ENCODE measurements around the gene MRPL50.

MRPL50 gene

GRCh38 chr9:101415578-101415977 is 17.2 kb upstream of the MRPL50 start:
- no peak for TF ChIP-seq CTCF (IDR thresholded peaks at IDR 0.05; ENCODE audit: unreplicated experiment in 3 of 3)
- no peak overlapping the region for H3K27ac Mint-ChIP-seq
- H3K4me1 Mint-ChIP-seq, result peaks cover 7% of the 10 kb centered on the region
- no peaks in the 10 kb centered on the region for H3K27me3 Mint-ChIP-seq (ENCODE audit: low read depth)
- no peak overlapping the region for H3K4me3 Mint-ChIP-seq
- H3K9me3 Mint-ChIP-seq, result peaks cover 49% of the 10 kb centered on the region
- H3K36me3 Mint-ChIP-seq (ENCODE audit: low read depth), result peaks cover 60% of the 10 kb centered on the region

- TF ChIP-seq CTCF (IDR thresholded peaks at IDR 0.05; ENCODE audit: unreplicated experiment in 3 of 3), result no peak
- Mint-ChIP-seq H3K27ac (no peak overlapping the region), H3K4me1 (peaks cover 7% of the 10 kb centered on the region), H3K36me3 (ENCODE audit: low read depth) (peaks cover 67% of the 10 kb centered on the region), H3K27me3 (ENCODE audit: low read depth) (no peaks in the 10 kb centered on the region), H3K4me3 (no peak overlapping the region), H3K9me3 (peaks cover 54% of the 10 kb centered on the region)
These were observed 16.4 kb upstream of the MRPL50 start for GRCh38 chr9:101414839-101415238.

GRCh38 chr9:101409079-101409477 is 10.7 kb upstream of the MRPL50 start:
- Mint-ChIP-seq H3K9me3 (peaks cover 84% of the 10 kb centered on the region), H3K27me3 (ENCODE audit: low read depth) (no peaks in the 10 kb centered on the region), H3K36me3 (ENCODE audit: low read depth) (peaks cover 98% of the 10 kb centered on the region), H3K4me1 (no peaks in the 10 kb centered on the region), H3K4me3 (no peak overlapping the region), H3K27ac (no peak overlapping the region)
- TF ChIP-seq CTCF (IDR thresholded peaks at IDR 0.05; ENCODE audit: unreplicated experiment in 3 of 3), result no peak

GRCh38 chr9:101408374-101409078 is 10.1 kb upstream of the MRPL50 start:
- Mint-ChIP-seq H3K9me3 (peaks cover 85% of the 10 kb centered on the region), H3K27me3 (ENCODE audit: low read depth) (no peaks in the 10 kb centered on the region), H3K4me1 (no peaks in the 10 kb centered on the region), H3K27ac (no peak overlapping the region), H3K36me3 (ENCODE audit: low read depth) (peaks cover 98% of the 10 kb centered on the region), H3K4me3 (no peak overlapping the region)
- TF ChIP-seq CTCF (IDR thresholded peaks at IDR 0.05; ENCODE audit: unreplicated experiment in 3 of 3), result no peak

GRCh38 chr9:101403516-101404285 is 5.3 kb upstream of the MRPL50 start:
- Mint-ChIP-seq H3K27ac (no peak overlapping the region), H3K27me3 (ENCODE audit: low read depth) (no peaks in the 10 kb centered on the region), H3K4me3 (peak overlapping the region in 1 of 3 experiments; percentile 71), H3K4me1 (peaks cover 19% of the 10 kb centered on the region), H3K36me3 (ENCODE audit: low read depth) (peaks cover 97% of the 10 kb centered on the region), H3K9me3 (peaks cover 76% of the 10 kb centered on the region)
- TF ChIP-seq CTCF (IDR thresholded peaks at IDR 0.05; ENCODE audit: unreplicated experiment in 3 of 3), result no peak
